Endothelial cell of hepatic sinusoid (primary cell): Measurements from ENCODE around the gene ABHD5.
"Not testable (repeated sequence)": the region's sequence is repeated elsewhere in the genome, so short reads cannot be mapped to it uniquely, and the experiment has no call there.

Experiments
- in situ Hi-C: cut with HindIII; loops from 2 replicates; pipeline ENCODE4 v1.10.0; 2017; ENCODE audit warnings: low sequenced_read_pairs

Gene ABHD5

GRCh38 chr3:43690400-43691119, at the start of gene ABHD5:
TSS of gene ABHD5 (plus strand) at chr3:43690938. CDS start at chr3:43690993, 55 bp downstream.
- in situ Hi-C loops: no loop called here

GRCh38 chr3:43641306-43642114, 49.2 kb upstream of the ABHD5 start:
- in situ Hi-C loops: loop anchor here (5.0 kb wide), 1 partner anchor 91 kb away; no protein-coding TSS in a partner anchor

- in situ Hi-C loops: loop anchor here (5.0 kb wide), 1 partner anchor 88 kb away; no protein-coding TSS in a partner anchor
Observed at GRCh38 chr3:43644443-43644842, 46.3 kb upstream of the ABHD5 start.

- in situ Hi-C loops: no loop called here
Observed at GRCh38 chr3:43647331-43648166, 43.2 kb upstream of the ABHD5 start.

- in situ Hi-C loops: no loop called here
Observed at GRCh38 chr3:43648957-43649356, 41.8 kb upstream of the ABHD5 start.

GRCh38 chr3:43649365-43649968, 41.3 kb upstream of the ABHD5 start:
- in situ Hi-C loops: no loop called here

- in situ Hi-C loops: loop anchor here (25.0 kb wide), 1 partner anchor 688 kb away; no protein-coding TSS in a partner anchor
Observed at GRCh38 chr3:43650345-43650744, 40.4 kb upstream of the ABHD5 start.

- in situ Hi-C loops: loop anchor here (25.0 kb wide), 1 partner anchor 694 kb away; no protein-coding TSS in a partner anchor
Observed at GRCh38 chr3:43656390-43656789, 34.3 kb upstream of the ABHD5 start.

- in situ Hi-C loops: loop anchor here (25.0 kb wide), 1 partner anchor 697 kb away; no protein-coding TSS in a partner anchor
Observed at GRCh38 chr3:43659250-43659880, 31.4 kb upstream of the ABHD5 start.

- in situ Hi-C loops: loop anchor here (25.0 kb wide), 1 partner anchor 699 kb away; no protein-coding TSS in a partner anchor
Observed at GRCh38 chr3:43661376-43661775, 29.4 kb upstream of the ABHD5 start.

- in situ Hi-C loops: loop anchor here (25.0 kb wide), 1 partner anchor 703 kb away; no protein-coding TSS in a partner anchor
Observed at GRCh38 chr3:43665011-43665410, 25.7 kb upstream of the ABHD5 start.

- in situ Hi-C loops: loop anchor here (25.0 kb wide), 1 partner anchor 709 kb away; no protein-coding TSS in a partner anchor
Observed at GRCh38 chr3:43670635-43671522, 19.9 kb upstream of the ABHD5 start.

- in situ Hi-C loops: loop anchor here (25.0 kb wide), 1 partner anchor 712 kb away; no protein-coding TSS in a partner anchor
Observed at GRCh38 chr3:43674345-43675085, 16.2 kb upstream of the ABHD5 start.

- in situ Hi-C loops: no loop called here
Observed at GRCh38 chr3:43675593-43675992, 15.1 kb upstream of the ABHD5 start.

- in situ Hi-C loops: no loop called here
Observed at GRCh38 chr3:43676441-43676840, 14.3 kb upstream of the ABHD5 start.

GRCh38 chr3:43678375-43678774, 12.4 kb upstream of the ABHD5 start:
- in situ Hi-C loops: not testable (repeated sequence)

GRCh38 chr3:43678887-43679449, 11.8 kb upstream of the ABHD5 start:
- in situ Hi-C loops: not testable (repeated sequence)

- in situ Hi-C loops: not testable (repeated sequence)
Observed at GRCh38 chr3:43680857-43681256, 9.9 kb upstream of the ABHD5 start.
